ENCODE data around the gene TMEM107.

GRCh38 chr17:8221663-8222379 lies 45.6 kb upstream of the TMEM107 start:
- TF ChIP-seq POLR2A (IDR thresholded peaks at IDR 0.05; ENCODE audit: low read length) = no peak
- no peak for TF ChIP-seq GATA1 (IDR thresholded peaks at IDR 0.05; ENCODE audit: low read depth, low read length)

All from erythroblast (primary cell).